ENCODE data around the gene COL8A2. TPM values are rescaled to one million over a fixed set of nuclear protein-coding genes. Genes with fewer than 3 reads are reported as not detected.

Gene COL8A2
- total RNA-seq, 2 donors from 2014 or later, result 0.25 TPM; not detected in 1

- peaks cover 4% of the 10 kb centered on the region for H3K36me3 Mint-ChIP-seq (ENCODE audit: low read depth)
- no peaks in the 10 kb centered on the region for H3K27me3 Mint-ChIP-seq
- peaks cover 8% of the 10 kb centered on the region for H3K4me1 Mint-ChIP-seq
- H3K27ac Mint-ChIP-seq, result no peak overlapping the region
- no peaks in the 10 kb centered on the region for H3K9me3 ChIP-seq (ENCODE audit: control insufficient read depth, low read length, poor library complexity, severe bottlenecking)
- ATAC-seq (no peak), DNase-seq (no peak)
- H3K4me3 Mint-ChIP-seq, result no peak overlapping the region
Measured at GRCh38 chr1:36137226-36137625, 12.2 kb upstream of the COL8A2 start.

- DNase-seq (no peak), ATAC-seq (no peak)
- H3K36me3 Mint-ChIP-seq (ENCODE audit: low read depth), result peaks cover 4% of the 10 kb centered on the region
- no peak overlapping the region for H3K4me3 Mint-ChIP-seq
- peak overlapping the region; percentile 43 for H3K27ac Mint-ChIP-seq
- no peaks in the 10 kb centered on the region for H3K9me3 ChIP-seq (ENCODE audit: control insufficient read depth, low read length, poor library complexity, severe bottlenecking)
- no peaks in the 10 kb centered on the region for H3K27me3 Mint-ChIP-seq
- peaks cover 4% of the 10 kb centered on the region for H3K4me1 Mint-ChIP-seq
Measured at GRCh38 chr1:36136535-36136934, 11.5 kb upstream of the COL8A2 start.

GRCh38 chr1:36135796-36136195 lies 10.8 kb upstream of the COL8A2 start:
- Mint-ChIP-seq H3K4me3 (no peak overlapping the region), H3K36me3 (ENCODE audit: low read depth) (peaks cover 4% of the 10 kb centered on the region), H3K27ac (peak overlapping the region; percentile 43), H3K27me3 (no peaks in the 10 kb centered on the region), H3K4me1 (peaks cover 4% of the 10 kb centered on the region)
- H3K9me3 ChIP-seq (ENCODE audit: control insufficient read depth, low read length, poor library complexity, severe bottlenecking), result no peaks in the 10 kb centered on the region
- DNase-seq (no peak), ATAC-seq (no peak)

GRCh38 chr1:36135330-36135667 lies 10.3 kb upstream of the COL8A2 start:
- H3K27ac Mint-ChIP-seq, result no peak overlapping the region
- no peaks in the 10 kb centered on the region for H3K27me3 Mint-ChIP-seq
- DNase-seq (no peak), ATAC-seq (no peak)
- no peak overlapping the region for H3K4me3 Mint-ChIP-seq
- peaks cover 2% of the 10 kb centered on the region for H3K4me1 Mint-ChIP-seq
- H3K9me3 ChIP-seq (ENCODE audit: control insufficient read depth, low read length, poor library complexity, severe bottlenecking), result no peaks in the 10 kb centered on the region
- H3K36me3 Mint-ChIP-seq (ENCODE audit: low read depth), result peaks cover 4% of the 10 kb centered on the region

- H3K4me3 Mint-ChIP-seq, result no peak overlapping the region
- peaks cover 4% of the 10 kb centered on the region for H3K36me3 Mint-ChIP-seq (ENCODE audit: low read depth)
- no peaks in the 10 kb centered on the region for H3K27me3 Mint-ChIP-seq
- H3K9me3 ChIP-seq (ENCODE audit: control insufficient read depth, low read length, poor library complexity, severe bottlenecking), result no peaks in the 10 kb centered on the region
- DNase-seq (no peak), ATAC-seq (peak; percentile 59)
- no peaks in the 10 kb centered on the region for H3K4me1 Mint-ChIP-seq
- peak overlapping the region; percentile 21 for H3K27ac Mint-ChIP-seq
Measured at GRCh38 chr1:36134505-36135329, 9.7 kb upstream of the COL8A2 start.

- no peak overlapping the region for H3K4me3 Mint-ChIP-seq
- no peaks in the 10 kb centered on the region for H3K9me3 ChIP-seq (ENCODE audit: control insufficient read depth, low read length, poor library complexity, severe bottlenecking)
- H3K27me3 Mint-ChIP-seq, result no peaks in the 10 kb centered on the region
- DNase-seq (no peak), ATAC-seq (no peak)
- no peak overlapping the region for H3K27ac Mint-ChIP-seq
- H3K4me1 Mint-ChIP-seq, result no peaks in the 10 kb centered on the region
- H3K36me3 Mint-ChIP-seq (ENCODE audit: low read depth), result peaks cover 2% of the 10 kb centered on the region
Measured at GRCh38 chr1:36134031-36134430, 9.0 kb upstream of the COL8A2 start.

- no peak overlapping the region for H3K4me3 Mint-ChIP-seq
- H3K27ac Mint-ChIP-seq, result no peak overlapping the region
- no peaks in the 10 kb centered on the region for H3K9me3 ChIP-seq (ENCODE audit: control insufficient read depth, low read length, poor library complexity, severe bottlenecking)
- DNase-seq (no peak), ATAC-seq (no peak)
- H3K4me1 Mint-ChIP-seq, result no peaks in the 10 kb centered on the region
- peaks cover 2% of the 10 kb centered on the region for H3K36me3 Mint-ChIP-seq (ENCODE audit: low read depth)
- no peaks in the 10 kb centered on the region for H3K27me3 Mint-ChIP-seq
Measured at GRCh38 chr1:36133484-36133883, 8.5 kb upstream of the COL8A2 start.

- peaks cover 3% of the 10 kb centered on the region for H3K4me1 Mint-ChIP-seq
- ATAC-seq (no peak), DNase-seq (no peak)
- H3K27ac Mint-ChIP-seq, result no peak overlapping the region
- H3K9me3 ChIP-seq (ENCODE audit: control insufficient read depth, low read length, poor library complexity, severe bottlenecking), result no peaks in the 10 kb centered on the region
- H3K4me3 Mint-ChIP-seq, result no peak overlapping the region
- H3K36me3 Mint-ChIP-seq (ENCODE audit: low read depth), result no peaks in the 10 kb centered on the region
- H3K27me3 Mint-ChIP-seq, result no peaks in the 10 kb centered on the region
Measured at GRCh38 chr1:36132029-36132428, 7.0 kb upstream of the COL8A2 start.

- ATAC-seq, result no peak
- no peak overlapping the region for H3K4me3 Mint-ChIP-seq
- H3K9me3 ChIP-seq (ENCODE audit: control insufficient read depth, low read length, poor library complexity, severe bottlenecking), result no peaks in the 10 kb centered on the region
- H3K4me1 Mint-ChIP-seq, result peaks cover 18% of the 10 kb centered on the region
- DNase-seq, result no peak
- H3K27me3 Mint-ChIP-seq, result peaks cover 21% of the 10 kb centered on the region
- H3K36me3 Mint-ChIP-seq (ENCODE audit: low read depth), result no peaks in the 10 kb centered on the region
- peak overlapping the region; percentile 71 for H3K27ac Mint-ChIP-seq
Measured at GRCh38 chr1:36128905-36129206, 3.8 kb upstream of the COL8A2 start.

GRCh38 chr1:36128126-36128904 lies 3.3 kb upstream of the COL8A2 start:
- ATAC-seq, result no peak
- Mint-ChIP-seq H3K36me3 (ENCODE audit: low read depth) (peaks cover 3% of the 10 kb centered on the region), H3K27ac (no peak overlapping the region), H3K4me3 (no peak overlapping the region), H3K4me1 (peaks cover 23% of the 10 kb centered on the region), H3K27me3 (peaks cover 26% of the 10 kb centered on the region)
- H3K9me3 ChIP-seq (ENCODE audit: control insufficient read depth, low read length, poor library complexity, severe bottlenecking), result no peaks in the 10 kb centered on the region
- DNase-seq, result no peak

GRCh38 chr1:36126797-36127500 lies 1.9 kb upstream of the COL8A2 start:
- Mint-ChIP-seq H3K36me3 (ENCODE audit: low read depth) (peaks cover 9% of the 10 kb centered on the region), H3K27me3 (peaks cover 40% of the 10 kb centered on the region), H3K27ac (no peak overlapping the region), H3K4me1 (peaks cover 32% of the 10 kb centered on the region), H3K4me3 (peak overlapping the region; percentile 49)
- no peak for DNase-seq
- ATAC-seq, result no peak
- H3K9me3 ChIP-seq (ENCODE audit: control insufficient read depth, low read length, poor library complexity, severe bottlenecking), result no peaks in the 10 kb centered on the region

GRCh38 chr1:36126005-36126716 lies 1.1 kb upstream of the COL8A2 start:
- peak overlapping the region; percentile 78 for H3K4me3 Mint-ChIP-seq
- peaks cover 43% of the 10 kb centered on the region for H3K27me3 Mint-ChIP-seq
- no peak overlapping the region for H3K27ac Mint-ChIP-seq
- no peaks in the 10 kb centered on the region for H3K9me3 ChIP-seq (ENCODE audit: control insufficient read depth, low read length, poor library complexity, severe bottlenecking)
- H3K4me1 Mint-ChIP-seq, result peaks cover 32% of the 10 kb centered on the region
- DNase-seq (no peak), ATAC-seq (no peak)
- peaks cover 9% of the 10 kb centered on the region for H3K36me3 Mint-ChIP-seq (ENCODE audit: low read depth)
